ENCODE data around the gene EVI5.

DNA sequence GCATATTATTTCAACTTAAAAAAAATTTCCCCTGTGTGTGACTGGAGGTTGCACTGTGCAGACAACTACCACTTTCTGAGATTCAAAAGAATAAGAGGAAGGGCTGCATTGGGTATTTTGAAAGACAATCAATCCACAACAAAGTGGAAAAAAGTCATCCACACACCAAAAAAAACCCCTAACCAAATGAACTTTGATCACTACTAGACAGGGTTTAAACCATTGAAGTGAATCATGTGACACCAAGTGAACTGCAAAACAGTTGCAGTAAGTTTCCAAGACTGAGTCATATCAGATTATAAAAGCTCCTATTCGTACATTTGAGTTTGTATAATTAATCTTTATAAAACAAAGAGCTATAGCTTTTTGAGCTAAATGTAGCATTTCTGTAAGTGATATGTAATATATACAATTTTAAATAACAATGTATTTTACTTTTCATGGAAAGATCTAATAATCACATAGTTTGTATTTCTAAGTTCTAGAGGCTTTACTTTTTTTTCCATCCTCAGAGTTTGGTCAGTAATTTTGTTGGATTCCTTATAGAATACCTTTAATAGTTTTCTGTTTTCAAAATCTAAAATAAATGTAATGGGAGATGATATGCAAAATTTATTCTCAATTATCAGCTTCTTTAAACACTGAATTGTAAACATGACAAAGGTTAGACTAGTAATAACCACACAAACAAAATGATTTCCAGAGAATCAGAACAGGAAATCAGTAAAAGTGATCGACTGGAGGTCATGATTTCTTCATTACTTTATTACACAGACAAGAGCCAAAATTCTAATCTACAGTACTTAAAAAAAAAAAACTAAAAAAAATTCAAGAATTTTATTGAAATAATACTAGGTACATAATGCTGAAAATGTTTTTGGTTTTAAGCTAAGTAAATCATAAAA lies 247.7 kb downstream of the EVI5 start:
- TF ChIP-seq CTCF (IDR thresholded peaks at IDR 0.05) (no peak), POLR2A (IDR thresholded peaks at IDR 0.05) (no peak)

Data from Peyer's patch (tissue), 4 donors.